Uterus (tissue), 2 donors: Measurements from ENCODE around the gene MORC1.

ENCODE experiments used
- POLR2A ChIP-seq, 2 donors: fragments of 450-650 bp; IDR thresholded peaks; one replicate each; pipeline ENCODE4 v1.6.1; 2016; ENCODE audit warnings: antibody characterized with exemption in 2 of 2, mild to moderate bottlenecking in 1 of 2, moderate library complexity in 1 of 2
- TF ChIP-seq, protein P1 (sequence below), 4 experiments: fragments of 200-600 bp in 2 of 4; fragments of 450-650 bp in 2 of 4; sonication (generic) in 2 of 4; IDR thresholded peaks; one replicate each; pipeline ENCODE4 v1.5.1; 2016 to 2019; ENCODE audit warnings: antibody characterized with exemption in 4 of 4, mild to moderate bottlenecking in 2 of 4, moderate library complexity in 1 of 4

GRCh38 chr3:108953210-108953609, 164.7 kb downstream of the MORC1 start:
- TF ChIP-seq, protein P1, sequence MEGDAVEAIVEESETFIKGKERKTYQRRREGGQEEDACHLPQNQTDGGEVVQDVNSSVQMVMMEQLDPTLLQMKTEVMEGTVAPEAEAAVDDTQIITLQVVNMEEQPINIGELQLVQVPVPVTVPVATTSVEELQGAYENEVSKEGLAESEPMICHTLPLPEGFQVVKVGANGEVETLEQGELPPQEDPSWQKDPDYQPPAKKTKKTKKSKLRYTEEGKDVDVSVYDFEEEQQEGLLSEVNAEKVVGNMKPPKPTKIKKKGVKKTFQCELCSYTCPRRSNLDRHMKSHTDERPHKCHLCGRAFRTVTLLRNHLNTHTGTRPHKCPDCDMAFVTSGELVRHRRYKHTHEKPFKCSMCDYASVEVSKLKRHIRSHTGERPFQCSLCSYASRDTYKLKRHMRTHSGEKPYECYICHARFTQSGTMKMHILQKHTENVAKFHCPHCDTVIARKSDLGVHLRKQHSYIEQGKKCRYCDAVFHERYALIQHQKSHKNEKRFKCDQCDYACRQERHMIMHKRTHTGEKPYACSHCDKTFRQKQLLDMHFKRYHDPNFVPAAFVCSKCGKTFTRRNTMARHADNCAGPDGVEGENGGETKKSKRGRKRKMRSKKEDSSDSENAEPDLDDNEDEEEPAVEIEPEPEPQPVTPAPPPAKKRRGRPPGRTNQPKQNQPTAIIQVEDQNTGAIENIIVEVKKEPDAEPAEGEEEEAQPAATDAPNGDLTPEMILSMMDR (IDR thresholded peaks at IDR 0.05): no peak
- TF ChIP-seq POLR2A (IDR thresholded peaks at IDR 0.05): no peak
